SK-N-MC (cell line): Measurements from ENCODE around the gene ZNF652.

Experiments
- DNase-seq: peaks from one replicate; pipeline ENCODE4 v3.0.0-alpha.2; 2011; ENCODE audit warnings: low read depth, low spot score
- H3K27ac ChIP-seq: fragments of 200-600 bp; sonication (generic); 2 replicates; pipeline ENCODE4 v1.5.1; 2016; ENCODE audit warnings: mixed run types
- H3K36me3 ChIP-seq: fragments of 200-600 bp; sonication (generic); 2 replicates; pipeline ENCODE4 v1.6.1; 2017; ENCODE audit warnings: antibody characterized with exemption, low read length, mixed read lengths; ENCODE audit not compliant: insufficient read depth
- H3K4me3 ChIP-seq: fragments of 200-600 bp; sonication (generic); 2 replicates; pipeline ENCODE4 v1.5.1; 2016
- H3K9ac ChIP-seq: fragments of 200-600 bp; sonication (generic); 2 replicates; pipeline ENCODE4 v1.8.0; 2017; ENCODE audit warnings: mixed run types, mixed read lengths; ENCODE audit not compliant: insufficient read length
- H3K9me3 ChIP-seq: fragments of 200-600 bp; sonication (generic); 2 replicates; pipeline ENCODE4 v1.6.1; 2017; ENCODE audit warnings: low read depth, mild to moderate bottlenecking, antibody characterized with exemption, low read length, moderate library complexity, mixed read lengths
- EZH2 ChIP-seq: fragments of 200-600 bp; sonication (generic); IDR thresholded peaks from one replicate; pipeline ENCODE4 v1.6.1; 2017; ENCODE audit warnings: antibody characterized with exemption
- FOXP2 ChIP-seq: optimal IDR thresholded peaks from 2 replicates; pipeline ENCODE3; 2011; ENCODE audit warnings: mild to moderate bottlenecking, moderate library complexity; ENCODE audit not compliant: insufficient read depth; ENCODE audit errors: extremely low read length, control extremely low read depth
- POLR2AphosphoS5 ChIP-seq: IDR thresholded peaks from 2 replicates; pipeline ENCODE4 v1.6.1; 2012; ENCODE audit warnings: mild to moderate bottlenecking, low read depth, low read length, borderline replicate concordance

Gene ZNF652

GRCh38 chr17:49361902-49362722 lies at the start of gene ZNF652:
TSS of gene ZNF652 (minus strand) at chr17:49362250. CDS start at chr17:49317725, 44,525 bp downstream.
- Histone ChIP-seq H3K4me3 (peak within 1 kb of the TSS; percentile 77), H3K36me3 (no peaks in the 10 kb centered on the region), H3K9me3 (no peaks in the 10 kb centered on the region), H3K27ac (peak within 1 kb of the TSS; percentile 85), H3K9ac (peak within 1 kb of the TSS; percentile 81)
- DNase-seq: no peak
- peak; percentile 15 for TF ChIP-seq FOXP2
- TF ChIP-seq EZH2: no peak

- H3K36me3 ChIP-seq: peaks cover 94% of the 10 kb centered on the region
- no peak overlapping the region for H3K27ac ChIP-seq
- no peak overlapping the region for H3K9ac ChIP-seq
Measured at GRCh38 chr17:49409066-49409465, 47.0 kb upstream of the ZNF652 start.

GRCh38 chr17:49407981-49408501 lies 46.0 kb upstream of the ZNF652 start:
- H3K36me3 ChIP-seq: peaks cover 98% of the 10 kb centered on the region
- peak overlapping the region; percentile 35 for H3K27ac ChIP-seq
- DNase-seq: no peak
- H3K9ac ChIP-seq: peak overlapping the region; percentile 57
- TF ChIP-seq EZH2 (no peak), POLR2AphosphoS5 (no peak), FOXP2 (no peak)
- H3K4me3 ChIP-seq: no peak overlapping the region
- no peaks in the 10 kb centered on the region for H3K9me3 ChIP-seq

More at GRCh38 chr17:49409066-49409465, 47.0 kb upstream of the ZNF652 start:
- no peak for DNase-seq
- no peak overlapping the region for H3K4me3 ChIP-seq
- no peaks in the 10 kb centered on the region for H3K9me3 ChIP-seq
- TF ChIP-seq EZH2: no peak
- TF ChIP-seq POLR2AphosphoS5: no peak
- TF ChIP-seq FOXP2: no peak

GRCh38 chr17:49407086-49407485 lies 45.0 kb upstream of the ZNF652 start:
- Histone ChIP-seq H3K27ac (no peak overlapping the region), H3K36me3 (peaks cover 93% of the 10 kb centered on the region), H3K9ac (no peak overlapping the region), H3K9me3 (no peaks in the 10 kb centered on the region), H3K4me3 (no peak overlapping the region)
- TF ChIP-seq FOXP2 (no peak), POLR2AphosphoS5 (no peak), EZH2 (no peak)
- DNase-seq: no peak

- no peak for DNase-seq
- no peak overlapping the region for H3K9ac ChIP-seq
- H3K4me3 ChIP-seq: no peak overlapping the region
- no peak overlapping the region for H3K27ac ChIP-seq
- TF ChIP-seq EZH2: no peak
- no peak for TF ChIP-seq FOXP2
- TF ChIP-seq POLR2AphosphoS5: no peak
- no peaks in the 10 kb centered on the region for H3K9me3 ChIP-seq
- peaks cover 88% of the 10 kb centered on the region for H3K36me3 ChIP-seq
Measured at GRCh38 chr17:49406421-49407061, 44.5 kb upstream of the ZNF652 start.

GRCh38 chr17:49404906-49405305 lies 42.9 kb upstream of the ZNF652 start:
- TF ChIP-seq FOXP2 (no peak), EZH2 (no peak), POLR2AphosphoS5 (no peak)
- Histone ChIP-seq H3K9ac (no peak overlapping the region), H3K27ac (no peak overlapping the region), H3K4me3 (no peak overlapping the region), H3K36me3 (peaks cover 71% of the 10 kb centered on the region), H3K9me3 (no peaks in the 10 kb centered on the region)
- no peak for DNase-seq

- Histone ChIP-seq H3K27ac (no peak overlapping the region), H3K36me3 (peaks cover 66% of the 10 kb centered on the region), H3K4me3 (no peak overlapping the region), H3K9ac (no peak overlapping the region), H3K9me3 (no peaks in the 10 kb centered on the region)
- DNase-seq: no peak
- TF ChIP-seq FOXP2: no peak
- no peak for TF ChIP-seq POLR2AphosphoS5
- no peak for TF ChIP-seq EZH2
Measured at GRCh38 chr17:49404361-49404760, 42.3 kb upstream of the ZNF652 start.

GRCh38 chr17:49403514-49404289 lies 41.7 kb upstream of the ZNF652 start:
- no peaks in the 10 kb centered on the region for H3K9me3 ChIP-seq
- no peak overlapping the region for H3K27ac ChIP-seq
- no peak overlapping the region for H3K9ac ChIP-seq
- TF ChIP-seq POLR2AphosphoS5: no peak
- no peak for TF ChIP-seq FOXP2
- TF ChIP-seq EZH2: no peak
- H3K4me3 ChIP-seq: no peak overlapping the region
- DNase-seq: no peak
- peaks cover 59% of the 10 kb centered on the region for H3K36me3 ChIP-seq
